GM12878 (cell line): ENCODE results near the gene IRX1. TPM values are rescaled to one million over a fixed set of nuclear protein-coding genes. Genes with fewer than 3 reads are reported as not detected.

Experiments used
- CBX3 ChIP-seq: fragments of 200-600 bp; sonication (generic); IDR thresholded peaks from 2 replicates; pipeline ENCODE4 v1.6.1; 2016; ENCODE audit warnings: low read depth, borderline replicate concordance
- MYB ChIP-seq: fragments of 150-350 bp; IDR thresholded peaks from 2 replicates; pipeline ENCODE4 v1.6.1; 2014; ENCODE audit warnings: mild to moderate bottlenecking, low read depth, low read length, borderline replicate concordance
- polyA plus RNA-seq, 11 experiments: library from polyadenylated mRNA; depleted of rRNA in 4 of 11; unstranded in 6 of 11; stranded (reverse) in 5 of 11; fragments of >200 nt; fragmentation: Nextera tagmentation in 4 of 11; fragmentation: Illumina TruSeq in 1 of 11; extraction: Ambion mirVana in 4 of 11; extraction: Trizol in 1 of 11; gene quantifications; 1 replicate in 1 of 11; 2 replicates in 10 of 11; pipeline versions ENCODE4 v1.2.1 to v1.2.3, GENCODE V29; 2011 to 2016; ENCODE audit warnings: inconsistent platforms in 2 of 11, missing spikeins in 2 of 11, low read depth in 1 of 11
- total RNA-seq, 4 experiments: library from RNA; depleted of rRNA in 3 of 4; stranded (reverse); fragments of >200 nt in 3 of 4; fragmentation: Illumina TruSeq in 1 of 4; extraction: Trizol in 1 of 4; gene quantifications; 2 replicates each; pipeline versions ENCODE4 v1.2.1 to v1.2.3, GENCODE V29; 2013 to 2021
- TF ChIP-seq, protein P1 (sequence below): fragments of 450-650 bp; conservative IDR thresholded peaks from 2 replicates; pipeline ENCODE4 v1.6.1; 2017; ENCODE audit warnings: mild to moderate bottlenecking, moderate library complexity
- TF ChIP-seq, protein P2 (sequence below): fragments of 450-650 bp; IDR thresholded peaks from 2 replicates; pipeline ENCODE4 v1.6.1; 2017; ENCODE audit warnings: mild to moderate bottlenecking, moderate library complexity

Gene IRX1
- total and polyA plus RNA-seq, 10 of the 15 experiments (the other 5 are each of a cell fraction or from before 2014, with no cell fraction given), result not detected

DNA sequence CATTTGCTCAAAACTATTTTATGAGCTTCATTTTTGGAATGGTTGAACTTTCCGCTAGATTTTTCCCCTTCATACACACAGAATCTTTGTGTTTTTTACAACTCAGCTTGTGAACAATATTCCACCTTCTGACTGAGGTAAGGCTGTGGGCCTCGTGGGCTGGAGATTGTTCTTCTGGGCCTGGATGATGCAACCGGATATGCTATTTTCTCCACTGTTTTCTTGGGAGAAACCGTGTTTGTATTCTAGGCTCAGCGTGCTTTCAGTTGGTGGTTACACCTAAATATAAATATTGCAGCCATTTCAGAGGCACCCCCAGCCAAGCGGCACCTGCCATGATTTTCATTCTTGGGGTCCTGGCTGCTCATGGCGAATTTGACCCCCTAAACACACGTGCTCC lies 55.2 kb downstream of the IRX1 start (continued):
- TF ChIP-seq, protein P1, sequence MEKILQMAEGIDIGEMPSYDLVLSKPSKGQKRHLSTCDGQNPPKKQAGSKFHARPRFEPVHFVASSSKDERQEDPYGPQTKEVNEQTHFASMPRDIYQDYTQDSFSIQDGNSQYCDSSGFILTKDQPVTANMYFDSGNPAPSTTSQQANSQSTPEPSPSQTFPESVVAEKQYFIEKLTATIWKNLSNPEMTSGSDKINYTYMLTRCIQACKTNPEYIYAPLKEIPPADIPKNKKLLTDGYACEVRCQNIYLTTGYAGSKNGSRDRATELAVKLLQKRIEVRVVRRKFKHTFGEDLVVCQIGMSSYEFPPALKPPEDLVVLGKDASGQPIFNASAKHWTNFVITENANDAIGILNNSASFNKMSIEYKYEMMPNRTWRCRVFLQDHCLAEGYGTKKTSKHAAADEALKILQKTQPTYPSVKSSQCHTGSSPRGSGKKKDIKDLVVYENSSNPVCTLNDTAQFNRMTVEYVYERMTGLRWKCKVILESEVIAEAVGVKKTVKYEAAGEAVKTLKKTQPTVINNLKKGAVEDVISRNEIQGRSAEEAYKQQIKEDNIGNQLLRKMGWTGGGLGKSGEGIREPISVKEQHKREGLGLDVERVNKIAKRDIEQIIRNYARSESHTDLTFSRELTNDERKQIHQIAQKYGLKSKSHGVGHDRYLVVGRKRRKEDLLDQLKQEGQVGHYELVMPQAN, result no peak
- TF ChIP-seq MYB (no peak), CBX3 (no peak)
- TF ChIP-seq, protein P2, sequence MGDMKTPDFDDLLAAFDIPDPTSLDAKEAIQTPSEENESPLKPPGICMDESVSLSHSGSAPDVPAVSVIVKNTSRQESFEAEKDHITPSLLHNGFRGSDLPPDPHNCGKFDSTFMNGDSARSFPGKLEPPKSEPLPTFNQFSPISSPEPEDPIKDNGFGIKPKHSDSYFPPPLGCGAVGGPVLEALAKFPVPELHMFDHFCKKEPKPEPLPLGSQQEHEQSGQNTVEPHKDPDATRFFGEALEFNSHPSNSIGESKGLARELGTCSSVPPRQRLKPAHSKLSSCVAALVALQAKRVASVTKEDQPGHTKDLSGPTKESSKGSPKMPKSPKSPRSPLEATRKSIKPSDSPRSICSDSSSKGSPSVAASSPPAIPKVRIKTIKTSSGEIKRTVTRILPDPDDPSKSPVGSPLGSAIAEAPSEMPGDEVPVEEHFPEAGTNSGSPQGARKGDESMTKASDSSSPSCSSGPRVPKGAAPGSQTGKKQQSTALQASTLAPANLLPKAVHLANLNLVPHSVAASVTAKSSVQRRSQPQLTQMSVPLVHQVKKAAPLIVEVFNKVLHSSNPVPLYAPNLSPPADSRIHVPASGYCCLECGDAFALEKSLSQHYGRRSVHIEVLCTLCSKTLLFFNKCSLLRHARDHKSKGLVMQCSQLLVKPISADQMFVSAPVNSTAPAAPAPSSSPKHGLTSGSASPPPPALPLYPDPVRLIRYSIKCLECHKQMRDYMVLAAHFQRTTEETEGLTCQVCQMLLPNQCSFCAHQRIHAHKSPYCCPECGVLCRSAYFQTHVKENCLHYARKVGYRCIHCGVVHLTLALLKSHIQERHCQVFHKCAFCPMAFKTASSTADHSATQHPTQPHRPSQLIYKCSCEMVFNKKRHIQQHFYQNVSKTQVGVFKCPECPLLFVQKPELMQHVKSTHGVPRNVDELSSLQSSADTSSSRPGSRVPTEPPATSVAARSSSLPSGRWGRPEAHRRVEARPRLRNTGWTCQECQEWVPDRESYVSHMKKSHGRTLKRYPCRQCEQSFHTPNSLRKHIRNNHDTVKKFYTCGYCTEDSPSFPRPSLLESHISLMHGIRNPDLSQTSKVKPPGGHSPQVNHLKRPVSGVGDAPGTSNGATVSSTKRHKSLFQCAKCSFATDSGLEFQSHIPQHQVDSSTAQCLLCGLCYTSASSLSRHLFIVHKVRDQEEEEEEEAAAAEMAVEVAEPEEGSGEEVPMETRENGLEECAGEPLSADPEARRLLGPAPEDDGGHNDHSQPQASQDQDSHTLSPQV, result no peak
